ENCODE data around the gene MTHFD2L.

DNA sequence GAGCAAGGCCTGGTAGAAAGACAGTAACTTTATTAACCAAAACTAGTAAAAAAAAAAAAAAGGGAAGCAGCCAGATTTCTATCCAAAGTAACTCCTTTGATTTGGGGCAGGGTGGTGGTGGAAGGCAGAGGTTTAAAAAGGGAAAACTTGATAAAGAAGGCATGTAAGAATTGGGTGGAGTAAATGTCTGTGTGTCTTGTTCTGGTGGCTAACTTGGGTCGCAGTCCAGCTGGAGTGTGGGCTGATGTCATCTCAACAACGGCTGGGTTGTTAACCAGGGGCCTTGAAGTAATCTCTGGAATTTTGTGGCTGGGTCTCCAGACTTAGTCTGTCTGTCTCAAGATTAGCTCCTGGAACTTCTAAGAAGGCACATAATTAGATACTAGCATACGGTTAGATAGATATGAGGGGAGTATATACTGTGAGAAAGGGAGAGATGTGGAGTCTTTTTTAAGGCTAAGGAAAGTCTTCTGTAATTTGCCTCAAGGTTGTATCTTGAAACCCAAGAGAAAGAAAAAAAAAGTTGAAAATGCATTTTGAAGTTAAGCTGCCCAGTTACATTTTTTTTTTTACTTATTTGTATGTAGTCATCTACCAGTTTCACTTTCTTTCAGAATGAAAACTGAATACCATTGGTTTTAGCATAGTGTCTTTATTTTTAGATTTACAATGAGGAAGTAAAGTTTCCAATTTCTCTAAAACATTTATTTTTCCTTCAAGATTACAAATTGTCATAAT, 48.3 kb downstream of the MTHFD2L start:
- TF ChIP-seq CTCF (IDR thresholded peaks at IDR 0.05): no peak
- TF ChIP-seq POLR2A (IDR thresholded peaks at IDR 0.05): no peak
